ENCODE data around the gene PAGE1. TPM values are rescaled to one million over a fixed set of nuclear protein-coding genes. Genes with fewer than 3 reads are reported as not detected.
"Not testable (repeated sequence)": the region's sequence is repeated elsewhere in the genome, so short reads cannot be mapped to it uniquely, and the experiment has no call there.

The PAGE1 gene
- not detected for total RNA-seq

DNA sequence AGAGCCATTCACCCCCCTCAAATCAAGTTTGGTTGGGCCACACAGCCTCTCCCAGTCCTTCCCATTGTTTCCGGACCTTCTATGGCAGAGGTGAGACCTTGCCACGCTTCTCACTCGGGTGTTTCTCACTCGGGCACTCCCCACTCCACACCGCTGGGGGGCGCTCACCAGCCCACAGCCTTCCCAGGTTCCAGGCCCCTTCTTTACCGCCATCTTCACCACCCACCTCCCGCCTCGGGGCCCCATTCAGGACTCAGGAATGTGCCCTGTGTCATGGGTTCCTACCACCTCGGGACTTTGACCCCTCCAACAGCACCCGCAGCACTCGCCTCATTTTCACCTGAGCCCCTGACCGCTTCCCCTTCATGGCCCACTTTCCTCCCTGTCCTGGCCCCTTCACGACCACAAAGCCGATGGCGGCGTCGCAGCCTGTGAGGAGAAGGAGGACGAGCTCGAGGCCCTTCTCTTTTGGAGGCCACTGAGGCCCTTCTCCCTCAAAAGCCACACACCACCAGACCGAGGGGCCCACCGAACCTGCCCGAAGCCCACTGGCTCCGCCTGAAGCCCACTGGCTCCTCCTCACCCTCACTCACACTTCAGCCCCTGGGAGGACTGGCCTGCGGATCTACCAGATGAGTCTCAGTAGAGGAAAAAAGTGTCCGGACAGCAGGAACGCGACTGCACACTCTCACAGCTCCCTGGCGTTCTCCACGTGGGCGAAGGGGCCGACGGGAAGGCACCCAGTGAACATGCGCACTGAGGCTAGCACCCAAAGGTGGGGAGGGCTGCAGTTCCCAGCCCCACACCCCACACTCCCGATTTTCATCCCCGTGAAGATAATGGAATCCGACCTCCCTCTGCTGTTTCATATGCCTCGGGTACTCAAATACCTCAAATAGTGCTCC, at the start of gene PAGE1:
TSS of gene PAGE1 (minus strand) at position 709 of the 905 bp plus-strand sequence. CDS start 1,214 bp downstream, outside the sequence.
- H3K36me3 Mint-ChIP-seq (ENCODE audit: low read depth): no peaks in the 10 kb centered on the region
- no peaks in the 10 kb centered on the region for H3K4me1 Mint-ChIP-seq
- CTCF ChIA-PET: no interaction called here
- H3K27me3 Mint-ChIP-seq: no peaks in the 10 kb centered on the region
- no peak for DNase-seq
- H3K27ac Mint-ChIP-seq: no peak within 1 kb of the TSS
- H3K9me3 Mint-ChIP-seq: no peaks in the 10 kb centered on the region
- POLR2A ChIA-PET: no interaction called here
- no peak within 1 kb of the TSS for H3K4me3 Mint-ChIP-seq

DNA sequence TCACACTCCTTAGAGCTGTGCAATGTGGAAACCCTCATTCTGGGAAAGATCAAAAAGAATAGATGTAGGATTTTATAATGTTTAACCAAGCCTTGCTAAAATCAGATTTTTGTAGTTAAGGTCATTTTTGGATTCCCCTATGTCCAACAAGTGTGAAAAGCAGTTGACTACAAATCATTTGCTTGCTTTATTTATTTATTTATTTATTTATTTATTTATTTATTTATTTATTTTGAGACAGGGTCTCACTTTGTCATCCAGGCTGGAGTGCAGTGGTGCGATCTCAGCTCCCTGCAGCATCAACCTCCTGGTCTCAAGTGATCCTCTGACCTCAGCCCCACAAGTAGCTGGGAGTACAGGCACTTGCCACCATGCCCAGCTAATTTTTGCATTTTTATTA, 45.7 kb upstream of the PAGE1 start:
- H3K27ac Mint-ChIP-seq; H3K4me1 Mint-ChIP-seq; CTCF ChIA-PET; H3K9me3 Mint-ChIP-seq; DNase-seq; POLR2A ChIA-PET; H3K36me3 Mint-ChIP-seq (ENCODE audit: low read depth); H3K4me3 Mint-ChIP-seq: not testable (repeated sequence)
- peaks cover 22% of the 10 kb centered on the region for H3K27me3 Mint-ChIP-seq

GRCh38 chrX:49727847-49728246, 32.1 kb upstream of the PAGE1 start:
- no peaks in the 10 kb centered on the region for H3K36me3 Mint-ChIP-seq (ENCODE audit: low read depth)
- H3K4me3 Mint-ChIP-seq: no peak overlapping the region
- H3K4me1 Mint-ChIP-seq: no peaks in the 10 kb centered on the region
- H3K9me3 Mint-ChIP-seq: no peaks in the 10 kb centered on the region
- no peak overlapping the region for H3K27ac Mint-ChIP-seq
- POLR2A ChIA-PET: no interaction called here
- no peaks in the 10 kb centered on the region for H3K27me3 Mint-ChIP-seq
- DNase-seq: no peak
- CTCF ChIA-PET: no interaction called here

DNA sequence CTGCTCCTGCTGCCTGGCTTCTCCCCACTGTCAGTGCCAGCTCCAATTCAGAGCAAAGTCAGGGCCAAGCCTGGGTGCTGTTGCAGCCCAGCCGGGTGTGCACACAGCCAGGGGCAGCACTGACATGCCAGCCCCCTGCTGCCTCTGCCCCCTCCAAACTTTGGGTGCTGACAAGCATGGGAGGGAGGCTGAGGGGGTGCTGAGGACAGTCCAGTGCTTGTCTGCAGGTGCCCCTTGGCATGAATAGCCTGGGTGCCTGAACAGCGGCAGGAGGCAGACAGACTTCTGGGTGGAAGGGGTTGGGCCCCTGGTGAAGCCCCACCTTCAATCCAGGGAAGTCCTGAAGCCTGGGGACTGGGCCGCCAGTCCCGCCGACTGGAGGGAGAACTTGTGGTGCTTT, 31.2 kb upstream of the PAGE1 start:
- POLR2A ChIA-PET: no interaction called here

DNA sequence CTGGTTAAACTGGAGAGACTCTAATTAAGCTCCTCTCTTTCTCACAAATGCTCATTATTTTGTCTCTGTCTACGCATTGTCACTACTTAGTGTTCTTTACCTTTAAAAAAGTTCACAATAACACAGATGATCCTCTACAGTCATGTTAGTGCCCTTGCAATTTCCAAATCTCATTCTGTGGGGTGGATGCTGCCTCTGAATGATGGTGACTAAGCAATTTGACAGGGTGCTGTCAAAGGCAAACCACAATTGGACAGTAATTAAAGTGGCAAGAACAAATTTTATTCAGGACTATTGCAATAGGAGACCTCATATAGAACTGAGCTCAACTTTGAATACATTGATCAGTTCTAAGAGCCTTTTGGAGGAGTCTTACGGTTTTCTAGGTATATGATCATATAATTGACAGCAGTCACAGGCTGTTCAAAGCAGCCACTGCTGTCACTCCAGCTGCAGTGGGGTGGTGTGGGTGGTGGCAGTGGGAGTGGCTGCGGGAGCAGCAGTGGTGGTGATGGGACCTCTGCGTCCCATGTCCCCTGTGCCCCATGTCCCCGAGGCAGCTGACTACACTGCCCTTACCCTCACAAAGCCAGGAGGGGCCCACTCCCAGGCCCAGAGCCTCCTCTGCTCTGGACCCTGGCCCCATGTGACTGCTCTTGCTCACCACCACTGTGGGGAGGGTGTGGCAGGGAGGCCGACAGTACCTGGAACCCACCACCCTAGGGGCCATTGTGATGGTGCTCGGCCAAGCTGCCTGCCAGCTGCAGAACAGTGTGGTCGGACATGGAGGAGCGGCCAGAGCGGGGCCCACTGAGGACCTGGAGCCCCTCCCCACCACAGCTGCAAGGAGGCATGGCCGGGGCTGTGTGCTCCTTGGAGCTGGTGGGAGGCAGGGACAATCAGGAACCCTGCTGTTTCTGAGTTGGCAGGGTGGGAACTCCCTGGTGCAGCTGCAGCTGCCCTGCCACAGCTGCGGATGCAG, 30.4 kb upstream of the PAGE1 start:
- no peak for DNase-seq
- no peaks in the 10 kb centered on the region for H3K36me3 Mint-ChIP-seq (ENCODE audit: low read depth)
- no peaks in the 10 kb centered on the region for H3K27me3 Mint-ChIP-seq
- H3K4me3 Mint-ChIP-seq: no peak overlapping the region
- H3K4me1 Mint-ChIP-seq: no peaks in the 10 kb centered on the region
- POLR2A ChIA-PET: no interaction called here
- CTCF ChIA-PET: interaction anchor here (1.3 kb wide), 1 partner anchor 12 kb away, joined by 3 read pairs; no protein-coding TSS in a partner anchor
- H3K27ac Mint-ChIP-seq: no peak overlapping the region
- no peaks in the 10 kb centered on the region for H3K9me3 Mint-ChIP-seq

More for the DNA sequence above, 31.2 kb upstream of the PAGE1 start:
- CTCF ChIA-PET: no interaction called here
- no peak for DNase-seq
- no peaks in the 10 kb centered on the region for H3K27me3 Mint-ChIP-seq
- H3K4me3 Mint-ChIP-seq: no peak overlapping the region
- H3K36me3 Mint-ChIP-seq (ENCODE audit: low read depth): no peaks in the 10 kb centered on the region
- H3K9me3 Mint-ChIP-seq: no peaks in the 10 kb centered on the region
- H3K4me1 Mint-ChIP-seq: no peaks in the 10 kb centered on the region
- no peak overlapping the region for H3K27ac Mint-ChIP-seq

DNA sequence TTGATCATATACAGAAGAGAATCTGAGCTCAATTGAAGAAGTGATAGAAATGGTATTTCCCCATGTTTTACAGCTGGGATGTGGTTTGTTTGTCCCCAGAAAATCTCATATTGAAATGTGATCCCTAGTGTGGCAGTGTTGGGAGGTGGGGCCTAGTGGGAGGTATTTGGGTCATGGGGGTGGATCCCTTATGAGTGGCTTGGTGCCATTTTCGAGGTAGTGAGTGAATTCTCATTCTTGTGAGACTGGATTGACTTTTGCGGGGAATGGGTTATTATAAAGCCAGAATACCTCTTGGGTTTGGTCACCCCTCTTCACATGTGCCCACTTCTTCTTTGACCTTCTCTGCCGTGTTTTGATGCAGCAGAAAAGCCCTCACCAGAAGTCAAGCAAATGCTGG, 29.6 kb upstream of the PAGE1 start:
- H3K27me3 Mint-ChIP-seq: no peaks in the 10 kb centered on the region
- no peaks in the 10 kb centered on the region for H3K4me1 Mint-ChIP-seq
- no peak for DNase-seq
- no peaks in the 10 kb centered on the region for H3K36me3 Mint-ChIP-seq (ENCODE audit: low read depth)
- H3K4me3 Mint-ChIP-seq: no peak overlapping the region
- H3K27ac Mint-ChIP-seq: no peak overlapping the region
- CTCF ChIA-PET: interaction anchor here (1.3 kb wide), 1 partner anchor 13 kb away, joined by 3 read pairs; no protein-coding TSS in a partner anchor
- POLR2A ChIA-PET: no interaction called here
- H3K9me3 Mint-ChIP-seq: no peaks in the 10 kb centered on the region

DNA sequence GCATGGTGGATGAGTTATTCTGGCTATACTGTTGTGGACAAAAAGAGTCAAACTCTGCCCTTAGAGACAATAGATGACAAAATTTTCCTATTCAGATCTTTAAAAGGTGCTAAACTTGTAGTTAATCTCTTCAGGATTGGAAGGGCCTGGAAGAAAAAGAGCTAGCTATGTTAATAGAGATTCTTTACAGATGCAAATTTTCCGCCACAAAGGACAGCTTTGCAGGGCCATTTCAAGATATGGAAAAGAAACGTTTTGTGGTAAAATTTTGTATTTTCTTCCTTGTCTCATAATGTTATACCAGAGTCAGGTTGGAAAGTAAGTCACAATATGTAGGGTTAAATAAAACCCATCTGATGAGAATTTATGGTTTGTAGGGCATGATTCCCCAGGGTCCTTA, 24.3 kb upstream of the PAGE1 start:
- H3K4me3 Mint-ChIP-seq; H3K27ac Mint-ChIP-seq; DNase-seq; H3K27me3 Mint-ChIP-seq; POLR2A ChIA-PET; H3K9me3 Mint-ChIP-seq; H3K36me3 Mint-ChIP-seq (ENCODE audit: low read depth); H3K4me1 Mint-ChIP-seq: not testable (repeated sequence)
- CTCF ChIA-PET: interaction anchor here (1.4 kb wide), 1 partner anchor 15 kb away, joined by 3 read pairs; no protein-coding TSS in a partner anchor

- no peaks in the 10 kb centered on the region for H3K9me3 Mint-ChIP-seq
- H3K4me3 Mint-ChIP-seq: no peak overlapping the region
- ChIA-PET CTCF (no interaction called here), POLR2A (no interaction called here)
- no peak overlapping the region for H3K27ac Mint-ChIP-seq
- no peak for DNase-seq
- no peaks in the 10 kb centered on the region for H3K4me1 Mint-ChIP-seq
- H3K27me3 Mint-ChIP-seq: peaks cover 3% of the 10 kb centered on the region
- no peaks in the 10 kb centered on the region for H3K36me3 Mint-ChIP-seq (ENCODE audit: low read depth)
Measured at GRCh38 chrX:49712577-49712976, 16.8 kb upstream of the PAGE1 start.

GRCh38 chrX:49710744-49711319, 15.0 kb upstream of the PAGE1 start:
- Mint-ChIP-seq H3K27ac (no peak overlapping the region), H3K9me3 (no peaks in the 10 kb centered on the region), H3K36me3 (ENCODE audit: low read depth) (no peaks in the 10 kb centered on the region), H3K4me1 (no peaks in the 10 kb centered on the region), H3K27me3 (peaks cover 3% of the 10 kb centered on the region), H3K4me3 (no peak overlapping the region)
- CTCF ChIA-PET: no interaction called here
- DNase-seq: no peak
- POLR2A ChIA-PET: no interaction called here

DNA sequence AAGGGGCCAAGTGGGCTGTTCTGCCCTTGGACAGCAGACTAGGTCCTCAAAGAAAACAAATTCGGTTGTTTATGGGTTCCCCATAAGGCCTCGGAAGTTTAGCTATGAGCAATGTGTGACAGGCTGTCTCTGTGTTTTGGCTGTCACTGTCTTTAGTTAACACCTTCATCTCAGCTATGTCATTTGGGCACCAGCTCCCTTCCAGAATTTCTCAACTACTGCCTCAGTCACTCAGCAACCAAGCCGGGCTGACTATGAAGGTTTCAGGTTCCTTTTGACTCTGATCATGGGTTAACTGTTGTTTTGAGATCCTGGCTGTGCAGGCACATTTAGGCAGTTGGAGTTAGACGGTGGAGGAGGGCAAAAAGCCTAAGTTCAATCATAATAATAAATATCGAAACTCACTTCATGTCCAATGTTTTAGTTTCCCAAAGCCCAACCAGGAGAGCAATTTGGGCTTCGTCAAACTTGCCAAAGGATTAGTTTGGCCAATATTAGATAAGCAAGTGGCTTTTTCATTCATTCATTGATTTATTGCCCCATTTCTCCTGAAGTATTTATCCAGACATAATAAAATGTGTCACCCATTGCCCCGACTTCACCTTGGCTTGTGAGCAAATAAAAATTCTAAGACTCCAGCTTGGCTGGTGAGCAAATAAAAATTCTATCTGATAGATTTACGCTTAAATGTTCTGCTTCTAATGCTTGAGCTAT, 9.1 kb upstream of the PAGE1 start:
- DNase-seq: no peak
- no peaks in the 10 kb centered on the region for H3K4me1 Mint-ChIP-seq

DNA sequence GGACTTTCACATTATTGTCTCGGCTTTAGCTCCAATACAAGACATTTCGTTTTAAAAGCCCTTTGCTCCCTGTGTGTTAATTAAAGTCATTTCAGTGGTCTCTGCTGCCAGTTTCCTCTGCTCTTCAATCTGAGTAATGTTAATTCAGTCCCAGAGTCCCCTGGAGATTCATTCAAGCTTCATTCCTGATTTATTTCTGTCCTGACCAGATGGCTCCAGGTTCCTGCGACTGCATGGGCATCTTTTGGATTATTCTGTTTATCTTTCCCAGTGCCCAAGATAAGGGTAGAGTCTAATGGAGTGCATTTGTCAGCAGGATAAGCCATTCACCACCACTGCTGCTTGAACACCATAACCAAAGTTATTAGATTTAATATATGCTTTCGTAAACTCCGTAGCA, 6.1 kb upstream of the PAGE1 start:
- no peak overlapping the region for H3K4me3 Mint-ChIP-seq
- ChIA-PET POLR2A (no interaction called here), CTCF (no interaction called here)
- DNase-seq: no peak
- H3K36me3 Mint-ChIP-seq (ENCODE audit: low read depth): no peaks in the 10 kb centered on the region
- H3K27ac Mint-ChIP-seq: no peak overlapping the region
- no peaks in the 10 kb centered on the region for H3K27me3 Mint-ChIP-seq
- H3K4me1 Mint-ChIP-seq: no peaks in the 10 kb centered on the region
- no peaks in the 10 kb centered on the region for H3K9me3 Mint-ChIP-seq

More for the DNA sequence above, 9.1 kb upstream of the PAGE1 start:
- no peaks in the 10 kb centered on the region for H3K27me3 Mint-ChIP-seq
- no peaks in the 10 kb centered on the region for H3K9me3 Mint-ChIP-seq
- H3K4me3 Mint-ChIP-seq: no peak overlapping the region
- H3K27ac Mint-ChIP-seq: no peak overlapping the region
- ChIA-PET POLR2A (no interaction called here), CTCF (no interaction called here)
- H3K36me3 Mint-ChIP-seq (ENCODE audit: low read depth): no peaks in the 10 kb centered on the region

DNA sequence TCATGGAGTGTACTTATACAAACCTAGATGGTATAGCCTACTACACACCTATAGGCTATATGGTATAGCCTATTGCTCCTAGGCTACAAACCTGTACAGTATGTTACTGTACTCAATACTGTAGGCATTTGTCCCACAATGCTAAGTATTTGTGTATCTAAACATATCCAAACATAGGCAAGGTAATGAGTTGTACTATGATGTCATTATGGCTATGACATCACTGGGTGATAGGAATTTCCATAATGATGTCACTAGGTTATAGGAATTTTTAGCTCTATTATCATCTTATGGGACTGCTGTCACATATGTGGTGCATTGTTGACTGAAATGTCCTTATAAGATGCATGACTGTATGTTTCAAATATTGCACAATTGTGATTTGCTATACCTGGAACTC, 5.5 kb upstream of the PAGE1 start:
- CTCF ChIA-PET: no interaction called here
- no peak overlapping the region for H3K4me3 Mint-ChIP-seq

More for the DNA sequence above, 5.5 kb upstream of the PAGE1 start:
- POLR2A ChIA-PET: no interaction called here
- Mint-ChIP-seq H3K27me3 (no peaks in the 10 kb centered on the region), H3K27ac (no peak overlapping the region), H3K36me3 (ENCODE audit: low read depth) (no peaks in the 10 kb centered on the region), H3K4me1 (no peaks in the 10 kb centered on the region), H3K9me3 (no peaks in the 10 kb centered on the region)
- no peak for DNase-seq
